ENCODE data around the gene CYB5RL. TPM values are rescaled to one million over a fixed set of nuclear protein-coding genes. Genes with fewer than 3 reads are reported as not detected.

CYB5RL gene
- total RNA-seq, 1 experiment from 2014 or later = 3.6 TPM

DNA sequence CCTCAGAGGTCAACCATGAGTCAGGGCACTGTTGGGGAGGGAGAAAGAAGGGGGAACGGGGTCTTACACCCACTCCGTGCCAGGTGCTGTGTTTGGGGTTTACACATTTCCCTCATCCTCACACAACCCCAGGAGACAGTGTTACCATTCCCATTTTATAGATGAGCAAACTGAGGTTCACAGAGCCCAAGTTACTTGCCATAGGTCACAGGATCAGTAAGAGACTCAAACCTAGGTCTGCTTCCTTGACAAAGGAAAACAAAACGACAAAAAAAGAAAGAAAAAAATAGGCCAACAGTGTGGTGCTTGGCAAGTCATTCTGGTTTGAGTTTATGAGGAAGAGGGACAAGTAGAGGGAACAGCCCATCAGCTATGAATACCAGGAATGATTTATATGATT is 30.8 kb downstream of the CYB5RL start:
- Histone ChIP-seq H3K36me3 (ENCODE audit: low read depth, low read length) (no peaks in the 10 kb centered on the region), H2AFZ (ENCODE audit: low read length) (no peak overlapping the region), H3K4me2 (ENCODE audit: low read length) (no peak overlapping the region), H3K79me2 (ENCODE audit: low read length) (no peaks in the 10 kb centered on the region), H3K9me3 (ENCODE audit: low read length) (no peaks in the 10 kb centered on the region), H3K4me3 (ENCODE audit: low read length) (no peak overlapping the region), H3K9me2 (replicated peaks; ENCODE audit: low read length) (no peaks in the 10 kb centered on the region), H3F3A (ENCODE audit: low read length, unreplicated experiment) (no peaks in the 10 kb centered on the region), H3K27me3 (ENCODE audit: low read length) (no peaks in the 10 kb centered on the region), H3K27ac (ENCODE audit: low read length) (no peak overlapping the region), H3K4me1 (ENCODE audit: insufficient read depth, low read length) (peaks cover 6% of the 10 kb centered on the region; the same call in 1 of the 2 replicates), H3K9ac (ENCODE audit: low read length) (no peak overlapping the region), H4K20me1 (ENCODE audit: low read length) (no peaks in the 10 kb centered on the region)
- ChIA-PET CTCF (no interaction called here), POLR2A (ENCODE audit: unreplicated experiment) (no interaction called here)
- TF ChIP-seq EZH2 (IDR thresholded peaks at IDR 0.05; ENCODE audit: low read length, unreplicated experiment) (no peak), EZH2phosphoT487 (IDR thresholded peaks at IDR 0.05; ENCODE audit: borderline replicate concordance, low read length) (no peak)
- TF ChIP-seq, protein P1, sequence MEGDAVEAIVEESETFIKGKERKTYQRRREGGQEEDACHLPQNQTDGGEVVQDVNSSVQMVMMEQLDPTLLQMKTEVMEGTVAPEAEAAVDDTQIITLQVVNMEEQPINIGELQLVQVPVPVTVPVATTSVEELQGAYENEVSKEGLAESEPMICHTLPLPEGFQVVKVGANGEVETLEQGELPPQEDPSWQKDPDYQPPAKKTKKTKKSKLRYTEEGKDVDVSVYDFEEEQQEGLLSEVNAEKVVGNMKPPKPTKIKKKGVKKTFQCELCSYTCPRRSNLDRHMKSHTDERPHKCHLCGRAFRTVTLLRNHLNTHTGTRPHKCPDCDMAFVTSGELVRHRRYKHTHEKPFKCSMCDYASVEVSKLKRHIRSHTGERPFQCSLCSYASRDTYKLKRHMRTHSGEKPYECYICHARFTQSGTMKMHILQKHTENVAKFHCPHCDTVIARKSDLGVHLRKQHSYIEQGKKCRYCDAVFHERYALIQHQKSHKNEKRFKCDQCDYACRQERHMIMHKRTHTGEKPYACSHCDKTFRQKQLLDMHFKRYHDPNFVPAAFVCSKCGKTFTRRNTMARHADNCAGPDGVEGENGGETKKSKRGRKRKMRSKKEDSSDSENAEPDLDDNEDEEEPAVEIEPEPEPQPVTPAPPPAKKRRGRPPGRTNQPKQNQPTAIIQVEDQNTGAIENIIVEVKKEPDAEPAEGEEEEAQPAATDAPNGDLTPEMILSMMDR (conservative IDR thresholded peaks at IDR 0.05; ENCODE audit: low read depth, low read length) = no peak
- no TSS peak for BruUV-seq (replicated peaks)
- DNase-seq (no peak), ATAC-seq (no peak)
- intact Hi-C loops (cut with micrococcal nuclease) = no loop called here

DNA sequence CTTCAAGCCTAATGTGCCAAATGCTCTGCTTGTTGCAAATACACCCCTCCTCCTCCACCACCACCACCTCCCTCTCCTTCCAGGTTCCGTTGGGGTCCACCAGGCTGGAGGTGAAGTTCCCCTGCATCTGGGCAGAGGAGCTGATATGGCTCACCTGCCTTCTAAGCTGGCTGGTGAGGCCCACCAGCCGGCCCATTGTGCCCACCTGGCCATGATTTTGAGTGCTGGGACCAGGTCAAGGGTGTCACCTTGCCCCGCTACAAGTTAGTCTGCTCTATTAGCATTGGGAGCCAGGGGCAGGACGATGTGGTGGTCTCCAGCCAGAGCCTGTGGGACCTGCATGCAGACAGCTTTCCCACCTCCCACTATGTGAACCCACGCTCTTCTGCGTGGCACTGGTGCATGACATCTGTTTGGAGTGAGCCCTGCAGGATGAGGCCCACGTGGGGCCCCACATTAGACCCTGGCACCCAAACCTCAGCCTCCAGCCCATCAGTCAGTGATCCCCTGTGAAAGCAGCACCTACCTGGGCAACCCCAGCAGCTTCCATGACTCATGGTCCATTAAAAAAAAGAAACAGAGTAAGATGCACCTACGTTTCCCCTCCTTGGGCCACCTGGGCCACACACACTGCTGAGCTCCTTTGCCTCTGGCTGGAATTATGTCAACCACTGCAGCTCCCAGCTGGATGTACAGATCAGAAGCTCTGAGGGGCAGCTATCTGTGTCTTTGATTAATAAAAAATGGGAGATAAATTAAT is 31.4 kb downstream of the CYB5RL start:
- POLR2A ChIA-PET (ENCODE audit: unreplicated experiment) = interaction anchor here (0.5 kb wide), 1 partner anchor 87 kb away, joined by 7 read pairs; no protein-coding TSS in a partner anchor
- DNase-seq = no peak

More for the DNA sequence above, 31.4 kb downstream of the CYB5RL start:
- Histone ChIP-seq H4K20me1 (ENCODE audit: low read length) (no peaks in the 10 kb centered on the region), H3K79me2 (ENCODE audit: low read length) (no peaks in the 10 kb centered on the region), H3F3A (ENCODE audit: low read length, unreplicated experiment) (no peaks in the 10 kb centered on the region), H3K27ac (ENCODE audit: low read length) (no peak overlapping the region), H3K36me3 (ENCODE audit: low read depth, low read length) (no peaks in the 10 kb centered on the region), H3K9me3 (ENCODE audit: low read length) (no peaks in the 10 kb centered on the region), H3K9me2 (replicated peaks; ENCODE audit: low read length) (no peaks in the 10 kb centered on the region), H3K27me3 (ENCODE audit: low read length) (no peaks in the 10 kb centered on the region), H2AFZ (ENCODE audit: low read length) (no peak overlapping the region), H3K9ac (ENCODE audit: low read length) (no peak overlapping the region), H3K4me1 (ENCODE audit: insufficient read depth, low read length) (peaks cover 6% of the 10 kb centered on the region; the same call in 1 of the 2 replicates), H3K4me2 (ENCODE audit: low read length) (no peak overlapping the region), H3K4me3 (ENCODE audit: low read length) (no peak overlapping the region)
- TF ChIP-seq, protein P1 (conservative IDR thresholded peaks at IDR 0.05; ENCODE audit: low read depth, low read length) = no peak
- TF ChIP-seq EZH2phosphoT487 (IDR thresholded peaks at IDR 0.05; ENCODE audit: borderline replicate concordance, low read length) = no peak
- CTCF ChIA-PET = interaction anchor here (0.7 kb wide), 1 partner anchor 10 kb away, joined by 5 read pairs; no protein-coding TSS in a partner anchor
- BruUV-seq (replicated peaks) = no TSS peak
- intact Hi-C loops (cut with micrococcal nuclease) = no loop called here
- ATAC-seq = no peak

Measured in PC-3 (cell line).